Fibroblast of the aortic adventitia (primary cell): Measurements from ENCODE around the gene RDH8. TPM values are rescaled to one million over a fixed set of nuclear protein-coding genes. Genes with fewer than 3 reads are reported as not detected.

Experiments
- DNase-seq: peaks from one replicate; pipeline ENCODE4 v3.0.0-alpha.2; 2010; ENCODE audit warnings: low read depth
- H3K4me3 ChIP-seq: 2 replicates; pipeline ENCODE4 v1.5.1; 2011; ENCODE audit warnings: low read depth, mild to moderate bottlenecking, control low read depth, low read length, moderate library complexity
- CTCF ChIP-seq: IDR thresholded peaks from 2 replicates; pipeline ENCODE4 v1.5.1; 2011; ENCODE audit warnings: mild to moderate bottlenecking, low read length, control low read depth, inconsistent platforms; ENCODE audit not compliant: insufficient read depth
- total RNA-seq: library from RNA; depleted of rRNA; stranded (reverse); fragments of >200 nt; gene quantifications from 2 replicates; pipeline ENCODE4 v1.2.3, GENCODE V29; 2012; ENCODE audit warnings: low replicate concordance

Gene RDH8
- total RNA-seq, 1 donor, result not detected

- peak; percentile 52 for DNase-seq
Measured at GRCh38 chr19:10043286-10043927, 30.1 kb downstream of the RDH8 start.

GRCh38 chr19:10044390-10044789 is 31.1 kb downstream of the RDH8 start:
- no peak for TF ChIP-seq CTCF
- DNase-seq, result no peak
- no peak overlapping the region for H3K4me3 ChIP-seq

More at GRCh38 chr19:10043286-10043927, 30.1 kb downstream of the RDH8 start:
- H3K4me3 ChIP-seq, result no peak overlapping the region
- no peak for TF ChIP-seq CTCF

- H3K4me3 ChIP-seq, result no peak overlapping the region
- no peak for DNase-seq
- no peak for TF ChIP-seq CTCF
Measured at GRCh38 chr19:10045371-10045770, 32.1 kb downstream of the RDH8 start.

GRCh38 chr19:10049626-10050025 is 36.3 kb downstream of the RDH8 start:
- no peak overlapping the region for H3K4me3 ChIP-seq
- no peak for TF ChIP-seq CTCF
- DNase-seq, result no peak

GRCh38 chr19:10052602-10053360 is 39.5 kb downstream of the RDH8 start:
- TF ChIP-seq CTCF, result no peak
- no peak for DNase-seq
- H3K4me3 ChIP-seq, result no peak overlapping the region

GRCh38 chr19:10061717-10062310 is 48.5 kb downstream of the RDH8 start:
- H3K4me3 ChIP-seq, result no peak overlapping the region
- DNase-seq, result no peak
- TF ChIP-seq CTCF, result no peak
